Measurements from ENCODE around the gene GOLGA3.
A peak's percentile ranks its signal among the peaks of the same experiment; 100 is the strongest.
"Not testable (repeated sequence)": the region's sequence is repeated elsewhere in the genome, so short reads cannot be mapped to it uniquely, and the experiment has no call there.

GOLGA3 gene

GRCh38 chr12:132828706-132829534 lies at the start of gene GOLGA3:
TSS of gene GOLGA3 (minus strand) at chr12:132828869. CDS start at chr12:132822128, 6,741 bp downstream.
- DNase-seq (ENCODE audit: low read depth, low spot score) = peak; percentile 92

- not testable (repeated sequence) for DNase-seq (ENCODE audit: low read depth, low spot score)
These were observed 46.0 kb upstream of the GOLGA3 start for GRCh38 chr12:132874620-132875019.

- no peak for DNase-seq (ENCODE audit: low read depth, low spot score)
These were observed 45.5 kb upstream of the GOLGA3 start for GRCh38 chr12:132874175-132874574.

- DNase-seq (ENCODE audit: low read depth, low spot score) = no peak
These were observed 45.1 kb upstream of the GOLGA3 start for GRCh38 chr12:132873724-132874123.

- no peak for DNase-seq (ENCODE audit: low read depth, low spot score)
These were observed 44.3 kb upstream of the GOLGA3 start for GRCh38 chr12:132872975-132873421.

- no peak for DNase-seq (ENCODE audit: low read depth, low spot score)
These were observed 43.6 kb upstream of the GOLGA3 start for GRCh38 chr12:132872073-132872855.

- no peak for DNase-seq (ENCODE audit: low read depth, low spot score)
These were observed 40.9 kb upstream of the GOLGA3 start for GRCh38 chr12:132869551-132869950.

GRCh38 chr12:132866251-132866828 lies 37.7 kb upstream of the GOLGA3 start:
- no peak for DNase-seq (ENCODE audit: low read depth, low spot score)

GRCh38 chr12:132861558-132861957 lies 32.9 kb upstream of the GOLGA3 start:
- no peak for DNase-seq (ENCODE audit: low read depth, low spot score)

GRCh38 chr12:132858718-132859266 lies 30.1 kb upstream of the GOLGA3 start:
- no peak for DNase-seq (ENCODE audit: low read depth, low spot score)

GRCh38 chr12:132857019-132857418 lies 28.4 kb upstream of the GOLGA3 start:
- not testable (repeated sequence) for DNase-seq (ENCODE audit: low read depth, low spot score)

- DNase-seq (ENCODE audit: low read depth, low spot score) = no peak
These were observed 27.9 kb upstream of the GOLGA3 start for GRCh38 chr12:132856581-132856980.

- DNase-seq (ENCODE audit: low read depth, low spot score) = not testable (repeated sequence)
These were observed 26.5 kb upstream of the GOLGA3 start for GRCh38 chr12:132855211-132855610.

GRCh38 chr12:132853285-132854092 lies 24.8 kb upstream of the GOLGA3 start:
- DNase-seq (ENCODE audit: low read depth, low spot score) = no peak

- DNase-seq (ENCODE audit: low read depth, low spot score) = no peak
These were observed 23.8 kb upstream of the GOLGA3 start for GRCh38 chr12:132852496-132852895.

GRCh38 chr12:132851465-132851864 lies 22.8 kb upstream of the GOLGA3 start:
- DNase-seq (ENCODE audit: low read depth, low spot score) = no peak

GRCh38 chr12:132850291-132850690 lies 21.6 kb upstream of the GOLGA3 start:
- DNase-seq (ENCODE audit: low read depth, low spot score) = no peak

- DNase-seq (ENCODE audit: low read depth, low spot score) = no peak
These were observed 19.9 kb upstream of the GOLGA3 start for GRCh38 chr12:132848521-132848920.

- no peak for DNase-seq (ENCODE audit: low read depth, low spot score)
These were observed 19.0 kb upstream of the GOLGA3 start for GRCh38 chr12:132847363-132848356.

- not testable (repeated sequence) for DNase-seq (ENCODE audit: low read depth, low spot score)
These were observed 16.0 kb upstream of the GOLGA3 start for GRCh38 chr12:132844681-132845080.
